Measurements from ENCODE around the gene PCNA. TPM values are rescaled to one million over a fixed set of nuclear protein-coding genes. Genes with fewer than 3 reads are reported as not detected.

The PCNA gene
- total RNA-seq (2021; ENCODE audit: unreplicated experiment) (182 TPM), Bru-seq, nascent RNA (percentile 93 among the genes with signal in this experiment), BruChase-seq, experiment 1, labeled RNA remaining after a 2-hour chase (percentile 94 among the genes with signal in this experiment), BruChase-seq, experiment 2, labeled RNA remaining after a 6-hour chase (percentile 98 among the genes with signal in this experiment)
- 106 TPM for polyA plus RNA-seq (2012; ENCODE audit: insufficient read length)
- long read RNA-seq, transcript PCNA-202 (7 exons, 1,359 nt): minor isoform, 16 of 135 reads
- long read RNA-seq, transcript PCNA-201 (6 exons, 1,344 nt): major isoform, 103 of 135 reads
- long read RNA-seq, partial matches to known transcripts: 4 of 135 reads
- long read RNA-seq, other reads (novel, unspliced or antisense): 12 of 135 reads

DNA sequence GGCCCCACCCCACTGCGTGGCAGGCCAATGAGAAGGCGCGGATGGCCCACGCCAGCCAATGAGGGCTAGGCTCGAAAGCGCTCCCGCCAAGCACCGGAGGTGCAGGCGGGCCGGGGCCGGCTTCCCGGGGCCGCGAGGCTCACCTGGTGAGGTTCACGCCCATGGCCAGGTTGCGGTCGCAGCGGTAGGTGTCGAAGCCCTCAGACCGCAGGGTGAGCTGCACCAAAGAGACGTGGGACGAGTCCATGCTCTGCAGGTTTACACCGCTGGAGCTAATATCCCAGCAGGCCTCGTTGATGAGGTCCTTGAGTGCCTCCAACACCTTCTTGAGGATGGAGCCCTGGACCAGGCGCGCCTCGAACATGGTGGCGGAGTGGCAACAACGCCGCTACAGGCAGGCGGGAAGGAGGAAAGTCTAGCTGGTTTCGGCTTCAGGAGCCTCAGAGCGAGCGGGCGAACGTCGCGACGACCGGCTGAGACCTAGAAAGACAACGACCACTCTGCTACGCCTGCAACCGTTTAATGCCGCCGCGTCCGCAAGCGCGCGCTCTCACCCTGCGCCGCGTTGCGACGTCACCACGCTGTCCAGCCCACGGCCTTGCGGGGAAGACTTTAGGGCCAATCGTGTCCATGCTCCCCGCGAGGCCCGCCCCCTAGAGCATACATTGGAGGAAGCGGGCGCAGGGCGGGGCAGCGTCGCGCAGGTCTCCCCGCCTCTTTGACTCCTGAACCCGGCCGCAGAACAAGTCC, at the start of gene PCNA:
Gene PCNA (minus strand): TSS at position 524 of the 750 bp plus-strand sequence. CDS start 160 bp downstream, at position 364.
- TF ChIP-seq SIN3A (IDR thresholded peaks at IDR 0.05; ENCODE audit: borderline replicate concordance, insufficient read depth, low read depth, low read length) (peak; percentile 65; the same call in 1 of the 2 replicates), TCF7L2 (IDR thresholded peaks at IDR 0.05; ENCODE audit: low read depth, low read length) (peak; percentile 84), REST (IDR thresholded peaks at IDR 0.05; ENCODE audit: insufficient read depth in 1 of 2, low read depth in 2 of 2, low read length in 1 of 2) (0 out of 4 replicates have a peak, but pooled peaks of 1 of the 2 experiments have one; percentile 56), POLR2AphosphoS5 (IDR thresholded peaks at IDR 0.05; ENCODE audit: low read depth, low read length) (peak; percentile 99)
- TF ChIP-seq, protein P1, sequence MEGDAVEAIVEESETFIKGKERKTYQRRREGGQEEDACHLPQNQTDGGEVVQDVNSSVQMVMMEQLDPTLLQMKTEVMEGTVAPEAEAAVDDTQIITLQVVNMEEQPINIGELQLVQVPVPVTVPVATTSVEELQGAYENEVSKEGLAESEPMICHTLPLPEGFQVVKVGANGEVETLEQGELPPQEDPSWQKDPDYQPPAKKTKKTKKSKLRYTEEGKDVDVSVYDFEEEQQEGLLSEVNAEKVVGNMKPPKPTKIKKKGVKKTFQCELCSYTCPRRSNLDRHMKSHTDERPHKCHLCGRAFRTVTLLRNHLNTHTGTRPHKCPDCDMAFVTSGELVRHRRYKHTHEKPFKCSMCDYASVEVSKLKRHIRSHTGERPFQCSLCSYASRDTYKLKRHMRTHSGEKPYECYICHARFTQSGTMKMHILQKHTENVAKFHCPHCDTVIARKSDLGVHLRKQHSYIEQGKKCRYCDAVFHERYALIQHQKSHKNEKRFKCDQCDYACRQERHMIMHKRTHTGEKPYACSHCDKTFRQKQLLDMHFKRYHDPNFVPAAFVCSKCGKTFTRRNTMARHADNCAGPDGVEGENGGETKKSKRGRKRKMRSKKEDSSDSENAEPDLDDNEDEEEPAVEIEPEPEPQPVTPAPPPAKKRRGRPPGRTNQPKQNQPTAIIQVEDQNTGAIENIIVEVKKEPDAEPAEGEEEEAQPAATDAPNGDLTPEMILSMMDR (IDR thresholded peaks at IDR 0.05): no peak
- no peaks in the 10 kb centered on the region for H3K27me3 ChIP-seq (ENCODE audit: control insufficient read depth, insufficient read depth, low read length)
- DNase-seq (ENCODE audit: low read depth, low spot score): peak; percentile 80

DNA sequence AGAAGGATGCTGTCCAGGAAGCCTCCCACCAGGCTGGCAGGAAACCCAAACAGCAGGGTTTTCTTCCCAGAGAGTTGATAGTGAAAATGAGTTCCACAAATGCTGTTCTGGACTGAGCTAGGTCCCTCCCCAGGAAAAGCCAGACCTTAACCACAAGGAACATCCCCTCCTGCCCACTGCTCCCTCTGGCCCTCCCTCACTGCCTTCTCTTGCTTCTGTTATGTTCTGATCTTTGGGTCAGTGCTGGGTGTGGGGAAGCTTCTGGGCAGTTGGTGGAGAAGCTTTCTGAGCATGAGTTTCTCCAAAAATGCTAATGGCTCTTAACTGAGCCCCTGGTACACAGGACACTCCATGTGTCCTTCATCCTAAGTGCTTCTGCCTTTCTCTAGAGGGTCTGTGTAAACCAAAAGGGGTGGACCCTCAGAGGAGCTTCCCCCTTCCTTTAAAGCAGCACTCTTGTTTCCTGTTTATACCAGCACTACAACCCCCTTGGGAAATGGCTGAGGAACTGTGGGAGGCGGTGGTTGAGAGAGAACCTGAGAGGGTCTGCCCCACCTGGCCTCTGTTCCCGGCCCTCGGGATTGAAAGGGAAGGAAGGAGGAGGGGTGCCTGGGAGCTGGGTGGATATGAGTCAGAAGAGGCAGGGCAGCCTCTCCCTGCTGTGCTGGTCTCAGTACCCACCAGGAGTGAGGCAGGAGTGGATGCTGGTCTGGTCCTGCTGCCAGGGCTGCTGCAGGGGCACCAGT, 49.1 kb upstream of the PCNA start:
- intact Hi-C loops (cut with micrococcal nuclease; ENCODE audit: unreplicated experiment): no loop called here
- Histone ChIP-seq H3K9me3 (ENCODE audit: control insufficient read depth, insufficient read depth, low read depth, low read length) (no peaks in the 10 kb centered on the region), H3K27ac (ENCODE audit: low read length) (no peak overlapping the region), H3K4me3 (ENCODE audit: low read depth in 2 of 2, low read length in 2 of 2) (no peak overlapping the region), H3K36me3 (ENCODE audit: control insufficient read depth, insufficient read depth, low read length) (no peaks in the 10 kb centered on the region), H3K27me3 (ENCODE audit: control insufficient read depth, insufficient read depth, low read length) (no peaks in the 10 kb centered on the region), H3K4me1 (ENCODE audit: control insufficient read depth, insufficient read depth, low read length) (peaks cover 3% of the 10 kb centered on the region; the same call in 1 of the 2 replicates)
- ATAC-seq: no peak
- DNase-seq (ENCODE audit: low read depth, low spot score): no peak
- ChIA-PET CTCF (no interaction called here), POLR2A (no interaction called here)
- in situ Hi-C loops (cut with HindIII; ENCODE audit: low pct_unique_long_range_greater_than_20kb, low sequenced_read_pairs): no loop called here
- TF ChIP-seq POLR2AphosphoS5 (IDR thresholded peaks at IDR 0.05; ENCODE audit: low read depth, low read length): no peak
- TF ChIP-seq REST (IDR thresholded peaks at IDR 0.05; ENCODE audit: insufficient read depth in 1 of 2, low read depth in 2 of 2, low read length in 1 of 2): no peak
- TF ChIP-seq, protein P1 (IDR thresholded peaks at IDR 0.05): no peak
- no peak for TF ChIP-seq TCF7L2 (IDR thresholded peaks at IDR 0.05; ENCODE audit: low read depth, low read length)
- TF ChIP-seq SIN3A (IDR thresholded peaks at IDR 0.05; ENCODE audit: borderline replicate concordance, insufficient read depth, low read depth, low read length): no peak
- BruUV-seq (replicated peaks): no TSS peak

More for the DNA sequence above, at the start of gene PCNA:
- ChIA-PET CTCF (no interaction called here), POLR2A (no interaction called here)
- peaks cover 35% of the 10 kb centered on the region for H3K36me3 ChIP-seq (ENCODE audit: control insufficient read depth, insufficient read depth, low read length)
- H3K4me3 ChIP-seq (ENCODE audit: low read depth in 2 of 2, low read length in 2 of 2): peak within 1 kb of the TSS; percentile 93
- peak within 1 kb of the TSS; percentile 92 for H3K27ac ChIP-seq (ENCODE audit: low read length)
- intact Hi-C loops (cut with micrococcal nuclease; ENCODE audit: unreplicated experiment): no loop called here
- no TSS peak for BruUV-seq (replicated peaks)
- H3K9me3 ChIP-seq (ENCODE audit: control insufficient read depth, insufficient read depth, low read depth, low read length): no peaks in the 10 kb centered on the region
- peaks cover 11% of the 10 kb centered on the region; the same call in 1 of the 2 replicates for H3K4me1 ChIP-seq (ENCODE audit: control insufficient read depth, insufficient read depth, low read length)
- ATAC-seq: peak; percentile 98
- in situ Hi-C loops (cut with HindIII; ENCODE audit: low pct_unique_long_range_greater_than_20kb, low sequenced_read_pairs): no loop called here

All from Panc1 (cell line).